Loucy (cell line): ENCODE measurements around the gene SRD5A3.

Source experiments
- EZH2phosphoT487 ChIP-seq: fragments of 200-600 bp; IDR thresholded peaks from 2 replicates; pipeline ENCODE4 v1.6.1; 2018; ENCODE audit warnings: antibody characterized with exemption, mild to moderate bottlenecking, moderate library complexity, borderline replicate concordance
- TF ChIP-seq, protein P1 (sequence below): fragments of 200-600 bp; sonication (generic); conservative IDR thresholded peaks from 2 replicates; pipeline ENCODE4 v1.5.1; 2014; ENCODE audit warnings: mild to moderate bottlenecking, antibody characterized with exemption, low read length

DNA sequence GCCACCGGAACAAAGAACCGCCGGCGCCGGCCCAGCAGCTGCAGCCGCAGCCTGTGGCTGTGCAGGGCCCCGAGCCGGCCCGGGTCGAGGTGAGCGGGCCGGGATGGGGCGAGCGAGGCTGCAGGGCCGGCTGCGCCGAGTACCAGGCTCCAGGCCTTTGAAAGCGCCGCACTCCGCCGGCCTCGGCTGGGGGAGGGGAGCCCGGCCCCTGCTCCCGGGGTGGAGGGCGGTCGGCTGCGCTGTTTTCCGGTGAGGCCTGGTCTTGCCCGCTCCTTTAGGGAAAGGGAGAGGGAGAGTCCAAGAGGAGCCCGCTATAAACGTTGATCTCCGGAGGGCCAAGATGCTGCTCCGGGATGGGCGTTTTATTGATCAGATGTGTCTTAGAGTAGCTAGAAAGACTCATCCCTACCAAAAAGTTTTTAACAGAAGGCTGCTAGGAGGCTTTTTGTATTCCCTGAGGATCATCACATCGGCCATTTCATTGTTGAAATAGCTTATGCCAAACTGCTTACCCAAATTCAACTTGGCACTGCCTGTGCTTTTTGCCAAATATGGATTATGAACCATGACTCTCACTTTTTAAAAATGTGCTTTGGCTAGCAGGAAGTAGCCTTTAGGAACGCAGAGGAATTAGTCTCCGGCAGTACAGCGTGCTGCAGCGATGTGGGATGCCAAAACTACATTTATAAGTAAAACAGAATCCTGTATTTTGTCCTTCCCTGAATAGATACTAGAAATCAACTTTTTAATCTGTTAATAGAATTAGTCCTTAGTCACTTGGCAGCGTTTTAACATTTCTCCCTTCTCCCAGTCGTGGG is 50.5 kb downstream of the SRD5A3 start:
- TF ChIP-seq, protein P1, sequence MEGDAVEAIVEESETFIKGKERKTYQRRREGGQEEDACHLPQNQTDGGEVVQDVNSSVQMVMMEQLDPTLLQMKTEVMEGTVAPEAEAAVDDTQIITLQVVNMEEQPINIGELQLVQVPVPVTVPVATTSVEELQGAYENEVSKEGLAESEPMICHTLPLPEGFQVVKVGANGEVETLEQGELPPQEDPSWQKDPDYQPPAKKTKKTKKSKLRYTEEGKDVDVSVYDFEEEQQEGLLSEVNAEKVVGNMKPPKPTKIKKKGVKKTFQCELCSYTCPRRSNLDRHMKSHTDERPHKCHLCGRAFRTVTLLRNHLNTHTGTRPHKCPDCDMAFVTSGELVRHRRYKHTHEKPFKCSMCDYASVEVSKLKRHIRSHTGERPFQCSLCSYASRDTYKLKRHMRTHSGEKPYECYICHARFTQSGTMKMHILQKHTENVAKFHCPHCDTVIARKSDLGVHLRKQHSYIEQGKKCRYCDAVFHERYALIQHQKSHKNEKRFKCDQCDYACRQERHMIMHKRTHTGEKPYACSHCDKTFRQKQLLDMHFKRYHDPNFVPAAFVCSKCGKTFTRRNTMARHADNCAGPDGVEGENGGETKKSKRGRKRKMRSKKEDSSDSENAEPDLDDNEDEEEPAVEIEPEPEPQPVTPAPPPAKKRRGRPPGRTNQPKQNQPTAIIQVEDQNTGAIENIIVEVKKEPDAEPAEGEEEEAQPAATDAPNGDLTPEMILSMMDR: no peak
- no peak for TF ChIP-seq EZH2phosphoT487
